NCI-H2107 treated with DMSO at 0.1 percent for 48 hours (cell line): ENCODE data around the gene DIAPH2.
"Not testable (repeated sequence)": the region's sequence is repeated elsewhere in the genome, so short reads cannot be mapped to it uniquely, and the experiment has no call there.

Experiments
- DNase-seq: peaks from one replicate; lab custom pipeline; 2025; ENCODE audit not compliant: unreplicated experiment; lab: John Stamatoyannopoulos, UW

Gene DIAPH2

GRCh38 chrX:97366237-97366636 is 681.6 kb downstream of the DIAPH2 start:
- no peak for DNase-seq

- no peak for DNase-seq
These were observed 682.5 kb downstream of the DIAPH2 start for GRCh38 chrX:97367125-97367524.

- no peak for DNase-seq
These were observed 685.3 kb downstream of the DIAPH2 start for GRCh38 chrX:97369947-97370346.

- peak; percentile 80 for DNase-seq
These were observed 687.5 kb downstream of the DIAPH2 start for GRCh38 chrX:97372001-97372766.

GRCh38 chrX:97374266-97374665 is 689.6 kb downstream of the DIAPH2 start:
- no peak for DNase-seq

GRCh38 chrX:97380200-97380599 is 695.6 kb downstream of the DIAPH2 start:
- no peak for DNase-seq

- no peak for DNase-seq
These were observed 700.0 kb downstream of the DIAPH2 start for GRCh38 chrX:97384685-97385084.

GRCh38 chrX:97387004-97387403 is 702.4 kb downstream of the DIAPH2 start:
- DNase-seq = no peak

GRCh38 chrX:97389761-97390192 is 705.1 kb downstream of the DIAPH2 start:
- no peak for DNase-seq

- DNase-seq = no peak
These were observed 712.7 kb downstream of the DIAPH2 start for GRCh38 chrX:97397371-97397770.

- no peak for DNase-seq
These were observed 713.4 kb downstream of the DIAPH2 start for GRCh38 chrX:97398030-97398551.

- no peak for DNase-seq
These were observed 714.8 kb downstream of the DIAPH2 start for GRCh38 chrX:97399400-97399799.

- no peak for DNase-seq
These were observed 715.9 kb downstream of the DIAPH2 start for GRCh38 chrX:97400492-97400891.

- no peak for DNase-seq
These were observed 716.5 kb downstream of the DIAPH2 start for GRCh38 chrX:97401154-97401553.

- no peak for DNase-seq
These were observed 717.0 kb downstream of the DIAPH2 start for GRCh38 chrX:97401586-97402136.

- no peak for DNase-seq
These were observed 717.7 kb downstream of the DIAPH2 start for GRCh38 chrX:97402333-97402732.

- DNase-seq = no peak
These were observed 718.3 kb downstream of the DIAPH2 start for GRCh38 chrX:97402903-97403302.

GRCh38 chrX:97405031-97405660 is 720.5 kb downstream of the DIAPH2 start:
- no peak for DNase-seq

GRCh38 chrX:97409632-97410415 is 725.2 kb downstream of the DIAPH2 start:
- not testable (repeated sequence) for DNase-seq

- DNase-seq = no peak
These were observed 731.8 kb downstream of the DIAPH2 start for GRCh38 chrX:97416461-97416860.

GRCh38 chrX:97429101-97429500 is 744.5 kb downstream of the DIAPH2 start:
- no peak for DNase-seq
